Body of pancreas (tissue), 4 donors: ENCODE data around the gene YIPF2. TPM values are rescaled to one million over a fixed set of nuclear protein-coding genes. Genes with fewer than 3 reads are reported as not detected.

ENCODE experiments used
- ATAC-seq: fragments of 150-250 bp; one replicate; pipeline ENCODE4 v1.9.1; 2016
- DNase-seq, 4 donors: peaks; one replicate each; pipeline ENCODE4 v3.0.0-alpha.2; 2019
- H3K27ac ChIP-seq, 4 donors: fragments of 200-600 bp; sonication (generic); 1 replicate in 3 of 4; 2 replicates in 1 of 4; pipeline versions ENCODE4 v1.5.1 to v1.6.1; 2016 to 2019; ENCODE audit warnings: mild to moderate bottlenecking in 1 of 4, mixed read lengths in 1 of 4, moderate library complexity in 1 of 4
- H3K27me3 ChIP-seq, 2 donors: fragments of 200-600 bp; sonication (generic); one replicate each; pipeline ENCODE4 v1.6.0; 2016; ENCODE audit warnings: mild to moderate bottlenecking in 1 of 2
- H3K36me3 ChIP-seq, 2 donors: fragments of 200-600 bp; sonication (generic); replicated peaks in 1 of 2; 2 replicates each; pipeline ENCODE4 v1.5.1; 2016; ENCODE audit warnings: low read depth in 2 of 2; ENCODE audit not compliant: insufficient read depth in 1 of 2
- H3K4me1 ChIP-seq: fragments of 200-600 bp; sonication (generic); one replicate; pipeline ENCODE4 v1.6.0; 2016
- H3K4me3 ChIP-seq, 2 donors: fragments of 200-600 bp; sonication (generic); 1 replicate in 1 of 2; 2 replicates in 1 of 2; pipeline ENCODE4 v1.5.1; 2016 to 2019
- H3K9me3 ChIP-seq, 3 donors: fragments of 200-600 bp; sonication (generic); 1 replicate in 2 of 3; 2 replicates in 1 of 3; pipeline ENCODE4 v1.5.1; 2016
- POLR2A ChIP-seq, 3 donors: fragments of 450-650 bp; IDR thresholded peaks; one replicate each; pipeline ENCODE4 v1.6.1; 2016; ENCODE audit warnings: antibody characterized with exemption in 3 of 3, mild to moderate bottlenecking in 2 of 3
- WGBS, 2 donors: methylation state at CpG; one replicate each; pipeline ENCODE4 v1.1.5; 2017; 5-methylcytosine and 5-hydroxymethylcytosine counted together
- intact Hi-C: fragments of 100-400 bp; cut with DNase I; formaldehyde crosslinking; loops from one replicate; pipeline ENCODE4 v1.15.1; 2023
- total RNA-seq, 2 donors: library from RNA; depleted of rRNA; stranded (reverse); fragments of >200 nt; gene quantifications; one replicate each; pipeline ENCODE4 v1.1.0, GENCODE V29; 2016
- TF ChIP-seq, protein P1 (sequence below), 7 experiments: fragments of 450-650 bp in 4 of 7; fragments of 200-600 bp in 3 of 7; sonication (generic) in 3 of 7; IDR thresholded peaks; one replicate each; pipeline ENCODE4 v1.5.1; 2016 to 2019; ENCODE audit warnings: antibody characterized with exemption in 7 of 7

The YIPF2 gene
- total RNA-seq, 2 donors from 2014 or later: 52.7 to 55.3 TPM

DNA sequence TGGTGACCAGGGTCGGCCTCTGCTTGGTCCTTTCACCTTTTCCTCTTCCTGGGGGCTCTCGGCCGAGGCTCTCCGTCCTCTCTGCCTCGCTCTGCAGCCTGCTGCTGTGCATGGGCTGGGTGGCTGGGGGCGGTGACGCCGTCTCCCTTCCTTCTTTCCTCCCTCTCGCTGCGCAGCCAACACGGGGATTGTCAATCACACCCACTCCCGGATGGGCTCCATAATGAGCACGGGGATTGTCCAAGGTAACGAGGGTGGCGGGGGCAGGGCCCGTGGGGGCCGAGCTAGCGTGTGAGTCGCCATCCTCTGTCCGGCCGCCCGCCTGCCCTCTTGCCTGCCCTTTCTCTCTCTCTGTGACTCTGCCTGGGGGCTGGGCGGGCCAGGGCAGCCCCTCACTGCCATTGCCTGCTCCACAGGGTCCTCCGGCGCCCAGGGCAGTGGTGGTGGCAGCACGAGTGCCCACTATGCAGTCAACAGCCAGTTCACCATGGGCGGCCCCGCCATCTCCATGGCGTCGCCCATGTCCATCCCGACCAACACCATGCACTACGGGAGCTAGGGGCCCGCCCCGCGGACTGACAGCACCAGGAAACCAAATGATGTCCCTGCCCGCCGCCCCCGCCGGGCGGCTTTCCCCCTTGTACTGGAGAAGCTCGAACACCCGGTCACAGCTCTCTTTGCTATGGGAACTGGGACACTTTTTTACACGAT, 7.1 kb downstream of the YIPF2 start:
- ATAC-seq: no peak
- TF ChIP-seq, protein P1, sequence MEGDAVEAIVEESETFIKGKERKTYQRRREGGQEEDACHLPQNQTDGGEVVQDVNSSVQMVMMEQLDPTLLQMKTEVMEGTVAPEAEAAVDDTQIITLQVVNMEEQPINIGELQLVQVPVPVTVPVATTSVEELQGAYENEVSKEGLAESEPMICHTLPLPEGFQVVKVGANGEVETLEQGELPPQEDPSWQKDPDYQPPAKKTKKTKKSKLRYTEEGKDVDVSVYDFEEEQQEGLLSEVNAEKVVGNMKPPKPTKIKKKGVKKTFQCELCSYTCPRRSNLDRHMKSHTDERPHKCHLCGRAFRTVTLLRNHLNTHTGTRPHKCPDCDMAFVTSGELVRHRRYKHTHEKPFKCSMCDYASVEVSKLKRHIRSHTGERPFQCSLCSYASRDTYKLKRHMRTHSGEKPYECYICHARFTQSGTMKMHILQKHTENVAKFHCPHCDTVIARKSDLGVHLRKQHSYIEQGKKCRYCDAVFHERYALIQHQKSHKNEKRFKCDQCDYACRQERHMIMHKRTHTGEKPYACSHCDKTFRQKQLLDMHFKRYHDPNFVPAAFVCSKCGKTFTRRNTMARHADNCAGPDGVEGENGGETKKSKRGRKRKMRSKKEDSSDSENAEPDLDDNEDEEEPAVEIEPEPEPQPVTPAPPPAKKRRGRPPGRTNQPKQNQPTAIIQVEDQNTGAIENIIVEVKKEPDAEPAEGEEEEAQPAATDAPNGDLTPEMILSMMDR (IDR thresholded peaks at IDR 0.05): no peak
- TF ChIP-seq POLR2A (IDR thresholded peaks at IDR 0.05): no peak
- no peak for DNase-seq
- no peaks in the 10 kb centered on the region for H3K27me3 ChIP-seq
- H3K9me3 ChIP-seq: no peaks in the 10 kb centered on the region
- H3K4me1 ChIP-seq: peaks cover 19% of the 10 kb centered on the region
- H3K27ac ChIP-seq: no peak overlapping the region
- peaks cover 0 to 15% of the 10 kb centered on the region in 2 donors for H3K36me3 ChIP-seq
- intact Hi-C loops: loop anchor here (10.0 kb wide), 1 partner anchor 47 kb away; the partner anchor contains the start of gene CARM1
- no peak overlapping the region for H3K4me3 ChIP-seq
- WGBS, 2 donors: 89 to 90% methylated on average over 28 to 37 of the region's 43 CpGs

DNA sequence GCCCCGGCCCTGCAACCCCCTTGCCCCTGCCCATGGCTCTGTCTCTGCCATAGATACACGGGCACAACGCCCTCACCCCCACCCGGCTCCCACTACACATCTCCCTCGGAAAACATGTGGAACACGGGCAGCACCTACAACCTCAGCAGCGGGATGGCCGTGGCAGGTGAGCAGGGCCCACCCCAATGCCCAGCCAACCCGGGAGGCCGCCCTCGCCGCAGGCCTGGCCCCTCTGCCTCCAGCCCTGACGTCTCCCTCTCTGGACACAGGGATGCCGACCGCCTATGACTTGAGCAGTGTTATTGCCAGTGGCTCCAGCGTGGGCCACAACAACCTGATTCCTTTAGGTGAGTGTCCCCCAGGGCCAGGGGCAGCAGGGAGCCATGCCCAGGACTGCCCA, 7.7 kb downstream of the YIPF2 start:
- peaks cover 19% of the 10 kb centered on the region for H3K4me1 ChIP-seq
- intact Hi-C loops: loop anchor here (10.0 kb wide), 1 partner anchor 46 kb away; the partner anchor contains the start of gene CARM1
- H3K36me3 ChIP-seq: peaks cover 0 to 15% of the 10 kb centered on the region in 2 donors
- WGBS, 2 donors: 83 to 86% methylated on average over 7 to 15 of the region's 16 CpGs
- no peaks in the 10 kb centered on the region for H3K9me3 ChIP-seq
- H3K27ac ChIP-seq: peak overlapping the region in 1 of 4 donors; percentile 19
- no peak for TF ChIP-seq POLR2A (IDR thresholded peaks at IDR 0.05)
- TF ChIP-seq, protein P1 (IDR thresholded peaks at IDR 0.05): no peak
- H3K4me3 ChIP-seq: no peak overlapping the region
- H3K27me3 ChIP-seq: no peaks in the 10 kb centered on the region
- no peak for ATAC-seq
- no peak for DNase-seq

DNA sequence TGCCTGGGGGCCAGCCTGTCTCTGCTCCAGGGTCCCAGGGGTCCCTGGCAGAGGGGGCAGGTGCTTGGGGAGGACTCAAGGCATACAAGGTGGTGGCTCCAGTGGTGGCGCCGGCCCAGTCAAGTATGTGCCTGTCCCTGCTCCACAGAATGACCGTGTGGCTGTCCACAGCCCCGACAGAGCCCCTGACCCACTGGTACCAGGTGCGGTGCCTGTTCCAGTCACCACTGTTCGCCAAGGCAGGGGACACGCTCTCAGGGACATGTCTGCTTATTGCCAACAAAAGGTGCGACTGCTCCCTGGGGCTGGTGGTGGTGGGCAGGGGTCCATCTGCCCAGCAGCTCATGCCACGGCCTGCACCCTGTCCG, 8.2 kb downstream of the YIPF2 start:
- H3K4me1 ChIP-seq: peaks cover 19% of the 10 kb centered on the region
- peaks cover 0 to 15% of the 10 kb centered on the region in 2 donors for H3K36me3 ChIP-seq
- H3K27ac ChIP-seq: peak overlapping the region; percentile 19 to 52 (median 42)
- no peaks in the 10 kb centered on the region for H3K9me3 ChIP-seq
- 86% methylated on average over 10 of the region's 10 CpGs; no CpG with 5 or more reads in 1 of the 2 donors for WGBS, 2 donors
- intact Hi-C loops: loop anchor here (10.0 kb wide), 1 partner anchor 45 kb away; the partner anchor contains the start of gene CARM1
- no peak overlapping the region for H3K4me3 ChIP-seq
- H3K27me3 ChIP-seq: no peaks in the 10 kb centered on the region
- TF ChIP-seq POLR2A (IDR thresholded peaks at IDR 0.05): no peak
- TF ChIP-seq, protein P1 (IDR thresholded peaks at IDR 0.05): no peak
- ATAC-seq (no peak), DNase-seq (no peak)

GRCh38 chr19:10919352-10920287, 8.8 kb downstream of the YIPF2 start:
- H3K4me3 ChIP-seq: no peak overlapping the region
- WGBS, 2 donors: 46 to 55% methylated on average over 7 to 26 of the region's 26 CpGs
- H3K27me3 ChIP-seq: no peaks in the 10 kb centered on the region
- peaks cover 0 to 15% of the 10 kb centered on the region in 2 donors for H3K36me3 ChIP-seq
- H3K27ac ChIP-seq: peak overlapping the region; percentile 19 to 52 (median 42)
- peaks cover 19% of the 10 kb centered on the region for H3K4me1 ChIP-seq
- intact Hi-C loops: loop anchor here (10.0 kb wide), 1 partner anchor 45 kb away; the partner anchor contains the start of gene CARM1
- TF ChIP-seq, protein P1 (IDR thresholded peaks at IDR 0.05): no peak
- TF ChIP-seq POLR2A (IDR thresholded peaks at IDR 0.05): peak in 1 of 3 donors; percentile 9
- DNase-seq: peak; percentile 61 to 88 (median 80)
- ATAC-seq: peak; percentile 74
- H3K9me3 ChIP-seq: no peaks in the 10 kb centered on the region
